HG02943 (cell line): ENCODE data around the gene MMD.
"Not testable (repeated sequence)": the region's sequence is repeated elsewhere in the genome, so short reads cannot be mapped to it uniquely, and the experiment has no call there.

Source experiments
- ATAC-seq: cut with Tn5 transposase; IDR thresholded peaks from one replicate; pipeline ENCODE4 v1.9.1; 2021; ENCODE audit warnings: mild to moderate bottlenecking, low read depth, moderate library complexity; ENCODE audit not compliant: unreplicated experiment

The MMD gene, protein sequence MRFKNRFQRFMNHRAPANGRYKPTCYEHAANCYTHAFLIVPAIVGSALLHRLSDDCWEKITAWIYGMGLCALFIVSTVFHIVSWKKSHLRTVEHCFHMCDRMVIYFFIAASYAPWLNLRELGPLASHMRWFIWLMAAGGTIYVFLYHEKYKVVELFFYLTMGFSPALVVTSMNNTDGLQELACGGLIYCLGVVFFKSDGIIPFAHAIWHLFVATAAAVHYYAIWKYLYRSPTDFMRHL

DNA sequence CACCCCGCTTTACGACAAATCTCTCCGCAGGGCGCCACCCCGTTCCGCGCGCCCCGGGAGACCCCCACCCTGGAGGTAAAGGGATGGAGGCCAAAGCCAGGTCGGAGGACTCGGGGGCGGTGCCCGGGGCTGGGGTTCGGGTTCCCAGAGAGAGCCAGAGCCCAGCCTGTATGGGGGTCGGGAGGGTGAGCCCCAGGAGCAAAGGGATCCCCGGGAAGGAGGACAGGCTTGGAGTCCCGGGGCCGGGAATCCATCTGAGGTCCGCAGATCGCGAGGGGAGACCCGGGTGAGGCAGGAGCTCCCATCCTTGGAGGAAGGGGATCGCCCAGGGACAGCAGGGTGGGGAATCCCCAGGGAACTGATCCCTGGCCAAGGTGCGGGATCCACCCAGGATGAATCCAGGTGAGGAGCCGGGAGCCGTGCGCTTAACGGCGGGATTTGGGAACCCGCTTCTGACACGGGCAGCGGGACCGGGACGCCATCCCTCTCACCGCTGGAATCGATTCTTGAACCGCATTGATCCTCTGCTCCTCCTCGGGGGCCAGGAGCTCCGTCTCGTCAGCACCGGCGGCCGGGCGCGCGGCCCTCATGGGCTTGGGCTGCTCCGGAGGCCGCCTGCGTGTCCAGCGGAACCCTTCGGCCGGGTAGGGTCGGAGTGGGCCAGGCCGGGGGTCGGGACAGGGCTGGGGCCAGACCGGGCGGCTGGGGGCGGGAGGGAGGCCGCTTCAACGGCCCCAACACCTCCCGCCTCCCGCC is at the start of gene MMD:
Gene MMD, minus strand, starts transcription at position 657 of the 756 bp plus-strand sequence. Its CDS starts 140 bp downstream, at position 517.
- ATAC-seq = peak; percentile 26

DNA sequence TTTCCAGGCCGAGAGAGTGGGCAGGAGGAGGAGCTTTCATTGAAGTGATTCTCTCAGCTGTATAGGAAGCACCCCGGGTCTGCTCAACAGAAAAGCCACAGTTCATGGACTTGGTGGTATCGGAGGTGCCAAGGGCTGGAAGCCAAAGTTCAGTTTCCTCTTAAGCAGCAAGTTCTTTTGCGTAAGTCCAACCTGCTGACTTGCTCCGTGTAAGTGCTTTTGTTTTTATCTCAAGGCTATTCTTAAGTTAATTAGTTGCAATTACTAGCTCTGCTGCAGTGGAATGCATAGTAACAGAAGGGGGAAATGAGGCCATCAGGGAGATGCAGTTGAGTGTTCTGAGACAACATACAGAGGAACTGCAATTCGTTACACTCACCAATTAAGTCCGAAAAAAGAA is 45.0 kb upstream of the MMD start:
- ATAC-seq = no peak

DNA sequence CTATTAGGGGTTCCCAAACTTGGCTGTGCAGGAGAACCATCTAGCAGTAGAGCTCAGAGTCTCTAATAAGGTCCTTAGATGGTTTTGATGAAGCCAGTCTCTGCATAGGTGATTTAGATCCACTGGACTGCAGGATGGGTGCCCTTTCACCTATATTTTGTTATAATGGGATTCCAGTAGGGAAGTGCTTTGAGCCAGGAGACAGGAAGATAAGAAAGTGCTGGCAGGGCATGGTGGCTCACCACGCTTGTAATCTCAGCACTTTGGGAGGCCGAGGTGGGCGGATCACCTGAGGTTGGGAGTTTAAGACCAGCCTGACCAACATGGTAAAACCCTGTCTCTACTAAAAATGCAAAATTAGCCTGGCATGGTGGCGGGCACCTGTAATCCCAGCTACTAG is 44.1 kb upstream of the MMD start:
- not testable (repeated sequence) for ATAC-seq

DNA sequence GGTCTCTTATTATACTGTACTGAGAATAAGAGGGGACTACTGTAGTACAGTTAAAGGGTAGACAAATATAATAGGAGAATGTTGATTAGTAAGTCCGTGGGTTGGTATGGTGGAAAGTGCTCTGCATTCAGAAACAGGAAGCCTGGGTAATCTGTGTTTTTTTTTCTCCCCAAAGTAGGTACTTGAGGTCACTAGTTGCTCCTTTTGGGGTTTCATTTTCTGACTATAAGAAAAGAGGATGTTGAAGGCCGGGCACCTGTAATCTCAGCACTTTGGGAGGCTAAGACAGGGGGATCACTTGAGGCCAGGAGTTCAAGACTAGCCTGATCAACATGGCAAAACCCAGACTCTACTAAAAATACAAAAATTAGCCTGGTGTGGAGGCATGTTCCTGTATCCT is 42.0 kb upstream of the MMD start:
- ATAC-seq = no peak

DNA sequence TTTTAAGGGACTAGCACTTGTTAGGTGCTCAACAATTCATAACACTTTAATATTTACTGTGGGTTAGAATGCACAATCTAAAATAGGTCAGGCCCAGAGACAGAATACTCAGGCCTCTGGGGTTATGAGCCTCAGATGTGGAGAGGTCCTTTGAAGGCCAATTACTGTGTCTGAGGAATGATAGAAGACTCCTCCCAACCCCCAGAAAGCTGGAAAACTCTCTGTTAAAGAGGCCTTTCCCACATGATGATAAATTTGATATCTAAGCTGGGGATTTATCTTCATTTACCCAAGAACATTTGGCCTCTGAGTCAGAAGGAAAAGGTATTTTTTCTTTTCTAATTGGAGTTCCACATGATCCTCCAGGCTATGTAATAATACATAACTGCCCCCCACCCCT is 41.1 kb upstream of the MMD start:
- ATAC-seq = no peak

DNA sequence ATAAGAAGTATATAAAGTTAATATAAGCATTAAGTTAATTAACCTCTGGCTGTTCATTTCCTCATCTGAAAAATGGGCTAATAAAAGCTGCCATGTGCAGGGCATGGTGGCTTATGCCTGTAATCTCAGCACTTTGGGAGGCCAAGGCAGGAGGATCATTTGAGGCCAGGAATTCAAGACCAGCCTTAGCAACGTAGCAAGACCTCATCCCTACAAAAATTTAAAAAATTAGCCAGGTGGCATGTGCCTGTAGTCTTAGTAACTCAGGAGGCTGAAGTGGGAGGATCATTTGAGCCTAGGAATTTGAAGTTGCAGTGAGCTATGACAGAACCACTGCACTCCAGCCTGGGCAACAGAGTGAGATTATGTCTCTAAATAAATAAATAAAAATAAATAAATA is 40.6 kb upstream of the MMD start:
- no peak for ATAC-seq

DNA sequence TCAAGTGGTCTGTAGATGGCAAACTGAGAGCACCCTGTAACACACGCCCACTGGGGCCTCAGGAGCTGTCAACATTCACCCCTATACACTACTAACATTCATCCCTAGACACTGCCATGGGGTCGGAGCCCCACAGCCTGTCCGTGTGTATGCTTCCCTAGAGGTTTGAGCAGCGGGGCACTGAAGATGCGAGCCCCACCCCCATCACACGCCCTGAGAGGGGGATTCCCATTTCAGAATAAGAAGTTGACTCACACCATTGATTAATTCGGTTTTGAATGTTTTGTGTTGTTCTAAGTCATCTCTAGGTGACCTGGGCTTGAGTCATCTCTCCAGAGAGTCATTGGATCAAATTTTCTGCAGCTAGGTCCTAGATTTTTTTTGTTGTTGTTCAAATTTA is 37.3 kb upstream of the MMD start:
- no peak for ATAC-seq

DNA sequence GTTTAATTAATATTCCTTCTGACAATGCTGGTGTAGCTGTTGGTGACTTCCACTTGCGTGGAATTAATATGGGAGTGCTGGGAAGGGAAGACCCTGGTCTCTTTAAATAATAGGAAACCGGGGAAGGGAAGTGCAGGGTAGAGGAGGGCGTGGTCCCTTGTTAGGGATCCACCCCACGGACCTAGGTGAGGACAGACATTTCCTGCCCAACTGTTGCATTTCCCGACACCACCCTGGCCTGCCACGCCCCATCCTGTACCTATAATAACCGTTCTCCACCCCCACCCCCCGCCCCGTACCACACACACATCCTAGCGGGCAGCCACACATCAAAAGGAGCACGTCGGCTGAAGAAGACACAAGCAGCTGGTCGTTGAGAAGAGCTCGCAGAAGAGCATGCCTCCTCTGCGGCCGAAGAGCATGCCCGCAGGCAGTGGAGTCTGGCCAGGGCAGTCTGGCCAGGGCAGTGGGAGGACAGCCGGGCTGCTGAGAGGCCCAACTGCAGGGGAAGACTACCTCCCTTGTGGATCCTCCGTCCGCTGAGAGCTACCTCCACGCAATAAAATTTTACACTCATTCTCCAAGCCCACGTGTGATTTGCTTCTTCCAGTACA is 36.8 kb upstream of the MMD start:
- ATAC-seq = no peak

DNA sequence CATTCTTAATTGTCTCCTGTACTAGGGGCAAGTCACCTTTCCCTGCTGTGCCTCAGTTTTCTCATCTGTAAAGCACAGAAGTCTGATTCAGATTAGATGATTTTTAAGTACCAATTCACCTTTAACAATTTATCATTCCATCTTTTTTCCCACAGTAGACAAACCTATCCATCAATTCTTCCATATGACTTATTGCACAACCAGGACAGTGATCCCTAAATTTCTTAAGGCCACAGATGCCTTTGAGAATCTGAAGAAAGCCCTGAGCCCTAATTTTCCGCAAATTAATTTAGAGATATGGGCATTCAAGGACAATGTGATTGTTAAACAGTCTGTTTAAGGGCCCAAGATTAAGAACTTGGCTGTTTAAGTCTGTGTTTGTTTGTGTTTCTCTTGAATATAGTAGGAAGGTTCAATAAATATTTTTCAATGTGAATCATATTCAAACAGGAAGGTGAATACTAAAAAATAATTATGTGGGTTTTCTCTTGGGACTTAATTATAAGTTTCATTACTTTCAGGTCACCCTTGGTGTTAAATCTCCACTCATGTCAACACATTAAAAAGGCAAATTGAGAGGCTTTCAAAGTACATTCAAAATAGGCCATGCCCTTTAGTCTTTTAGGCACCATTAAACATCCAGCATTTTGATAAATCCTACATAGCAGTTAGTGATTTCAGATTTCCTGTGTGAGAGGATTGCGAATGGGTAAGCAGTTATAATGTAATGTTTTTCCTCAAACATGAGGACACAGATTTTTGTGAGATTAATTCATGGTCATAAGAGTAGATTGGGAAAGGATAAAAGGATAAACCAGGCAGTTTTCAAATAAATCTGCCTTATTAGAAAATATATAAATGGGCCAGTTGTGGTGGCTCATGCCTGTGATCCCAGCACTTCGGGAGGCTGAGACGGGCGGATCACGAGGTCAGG is 34.9 kb upstream of the MMD start:
- no peak for ATAC-seq

DNA sequence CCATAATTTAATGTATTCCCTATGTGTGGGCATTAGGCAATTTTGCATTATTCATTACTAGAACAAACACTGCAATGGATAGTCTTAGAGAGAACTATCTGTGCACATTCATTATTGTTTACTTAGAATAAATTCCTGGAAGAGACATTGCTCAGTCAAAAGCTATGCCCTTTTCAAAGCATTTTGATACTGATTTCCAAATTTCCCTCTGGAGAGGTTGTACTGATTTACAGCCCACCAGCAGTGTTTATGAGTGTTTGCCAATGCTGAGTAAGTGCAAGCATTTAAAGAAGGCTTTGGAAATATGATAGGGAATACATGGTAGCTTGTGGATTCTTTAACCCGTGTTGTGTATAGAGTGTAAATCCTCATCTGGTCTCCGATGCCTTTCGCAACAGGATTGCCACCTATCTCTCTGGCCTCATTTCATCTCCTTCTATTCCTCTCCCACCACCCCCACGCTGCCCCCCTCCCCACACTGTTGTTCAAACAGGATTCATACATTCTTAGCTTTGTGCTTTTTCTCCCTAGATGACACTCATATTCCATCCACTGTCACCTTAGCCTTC is 33.4 kb upstream of the MMD start:
- ATAC-seq = no peak

DNA sequence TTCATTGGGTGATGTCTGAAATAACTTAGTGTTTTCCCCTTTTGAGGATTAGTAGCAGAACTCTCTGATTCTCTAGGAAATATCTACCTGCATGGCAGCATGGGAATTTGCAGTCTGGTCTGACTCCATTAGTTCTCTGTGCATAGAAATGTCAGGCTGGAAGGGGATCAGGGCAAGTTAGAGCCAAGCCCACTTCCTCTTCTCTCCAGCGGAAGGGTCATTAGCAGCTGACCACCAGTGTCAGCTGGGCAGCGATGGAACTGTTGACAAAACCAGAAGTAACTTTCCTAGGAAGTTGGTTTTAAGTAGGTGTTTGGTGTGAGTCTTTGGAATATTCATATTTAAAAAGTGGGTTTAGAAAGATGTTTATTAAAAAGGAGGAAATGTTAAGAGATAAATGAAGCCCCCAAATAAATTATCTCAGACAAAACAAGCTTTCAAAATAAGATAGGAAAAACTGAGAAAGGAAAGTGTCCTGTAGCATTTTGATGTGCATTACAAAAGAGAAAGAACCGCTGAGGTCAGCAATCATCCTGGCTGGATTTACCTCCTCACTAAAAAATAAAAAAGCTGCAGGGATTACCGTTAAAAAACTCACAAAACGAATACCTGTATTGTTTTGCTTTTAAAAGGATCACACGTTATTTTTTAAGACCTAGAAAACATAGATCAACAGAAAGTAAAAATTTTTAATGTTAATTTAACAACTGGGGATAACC is 32.4 kb upstream of the MMD start:
- no peak for ATAC-seq

DNA sequence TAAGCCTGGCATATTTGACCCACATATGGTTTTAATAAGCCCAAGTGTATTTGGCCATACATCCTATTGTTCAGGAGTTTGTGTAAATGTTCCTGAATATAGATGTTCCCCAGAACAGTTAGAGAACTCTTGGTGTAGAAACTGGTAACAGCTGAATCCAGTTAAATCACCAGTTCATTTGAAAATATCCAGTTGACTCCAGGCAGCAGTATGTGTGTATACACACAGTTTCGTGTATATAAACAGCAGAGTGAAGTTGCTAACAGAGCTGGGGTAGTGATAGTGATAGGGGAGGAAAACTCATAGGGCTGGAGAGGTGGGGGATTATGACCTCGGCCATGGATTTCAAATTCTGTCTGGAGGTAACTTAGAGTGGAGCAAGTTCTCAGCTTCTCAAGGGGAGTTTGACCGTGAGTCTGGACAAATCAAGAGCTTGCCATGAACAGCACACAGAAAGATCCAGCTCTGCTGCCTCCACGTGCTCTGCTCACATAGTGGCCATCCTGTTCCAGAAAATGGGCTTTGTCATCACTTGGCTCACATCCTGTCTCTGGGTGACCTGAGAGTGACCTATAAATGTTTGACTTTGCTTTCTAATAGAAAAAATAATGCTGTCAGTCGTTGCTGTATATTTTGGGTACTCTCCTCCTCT is 30.6 kb upstream of the MMD start:
- ATAC-seq = no peak

DNA sequence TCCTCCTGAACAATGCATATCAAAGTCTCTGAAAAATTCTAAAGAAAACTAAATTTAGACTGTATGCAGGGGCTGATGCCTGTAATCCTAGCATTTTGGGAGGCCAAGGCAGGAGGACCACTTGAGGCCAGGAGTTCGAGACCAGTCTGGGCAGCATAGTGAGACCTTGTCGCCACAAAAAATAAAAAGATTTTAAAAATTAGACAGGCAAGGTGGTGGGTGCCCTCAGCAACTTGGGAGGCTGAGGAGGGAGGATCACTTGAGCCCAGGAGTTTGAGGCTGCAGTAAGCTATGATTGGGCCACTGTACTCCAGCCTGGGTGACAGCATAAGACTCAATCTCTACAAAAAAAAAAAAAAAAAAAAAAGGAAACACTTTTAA is 30.1 kb upstream of the MMD start:
- no peak for ATAC-seq

DNA sequence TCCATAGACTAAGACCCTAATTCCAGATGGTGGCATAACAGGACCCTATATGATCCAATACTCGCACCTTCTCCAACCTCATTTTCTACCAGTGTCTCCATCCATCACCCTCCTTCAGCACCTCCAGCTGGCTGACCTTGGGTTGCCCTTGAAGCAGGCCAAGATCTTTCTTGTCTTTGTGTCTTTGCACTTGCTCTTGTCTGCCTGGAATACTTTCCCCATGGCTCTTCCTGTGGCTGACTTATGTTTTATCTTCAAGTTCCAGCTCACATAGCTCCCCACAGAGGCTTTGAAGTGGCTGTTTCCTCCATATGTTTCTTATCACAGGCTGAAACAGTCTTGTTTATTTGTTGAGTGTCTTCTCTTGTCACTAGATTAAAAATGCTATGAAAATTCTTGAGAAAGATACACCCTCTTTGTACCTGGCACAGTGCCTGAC is 29.6 kb upstream of the MMD start:
- ATAC-seq = no peak

DNA sequence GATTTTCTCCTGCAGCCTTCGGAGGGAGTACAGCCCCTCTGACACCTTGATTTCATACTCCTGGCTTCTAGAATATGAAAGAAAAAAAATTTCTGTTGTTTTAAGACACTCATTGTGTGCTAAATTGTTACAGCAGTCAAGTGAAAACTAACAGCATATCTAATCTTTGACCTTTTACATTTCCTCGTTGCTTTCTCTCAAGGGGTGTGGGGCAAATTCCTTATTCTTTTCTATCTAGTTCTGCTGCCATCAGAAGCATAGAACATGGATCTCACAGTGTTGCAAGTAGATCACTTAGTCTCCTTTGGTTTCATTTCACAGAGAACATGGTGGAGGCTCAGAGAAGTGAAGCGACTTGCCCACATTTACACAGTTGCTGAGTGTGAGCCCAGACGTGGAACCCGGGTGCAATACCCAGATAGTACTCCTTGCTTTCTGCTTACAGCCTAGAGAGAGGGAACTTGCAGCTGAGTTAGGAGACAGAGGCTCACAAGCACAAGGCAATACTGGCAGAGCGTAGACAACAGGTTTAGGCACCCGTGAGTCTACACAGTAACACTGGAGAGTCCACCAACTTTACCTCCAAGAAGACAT is 28.7 kb upstream of the MMD start:
- ATAC-seq = no peak

DNA sequence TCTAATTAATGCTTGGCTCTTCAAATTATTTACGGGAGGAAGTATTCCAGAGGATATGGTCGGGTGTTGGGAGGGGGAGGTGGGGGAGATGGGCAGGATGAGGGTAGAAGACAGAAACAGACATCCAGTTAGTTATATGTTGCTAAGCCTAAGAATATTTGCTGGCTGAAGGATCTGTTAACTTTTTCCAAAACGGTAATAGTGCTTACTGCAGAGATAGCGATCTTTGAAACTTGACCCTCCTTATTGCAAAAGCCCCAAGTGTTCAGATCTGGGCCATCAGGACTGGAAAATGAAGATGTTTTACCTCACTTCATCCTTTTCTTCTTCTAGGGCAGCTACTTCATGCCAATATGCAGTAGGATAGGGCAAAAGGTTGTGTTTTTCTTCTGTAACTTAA is 27.0 kb upstream of the MMD start:
- no peak for ATAC-seq

DNA sequence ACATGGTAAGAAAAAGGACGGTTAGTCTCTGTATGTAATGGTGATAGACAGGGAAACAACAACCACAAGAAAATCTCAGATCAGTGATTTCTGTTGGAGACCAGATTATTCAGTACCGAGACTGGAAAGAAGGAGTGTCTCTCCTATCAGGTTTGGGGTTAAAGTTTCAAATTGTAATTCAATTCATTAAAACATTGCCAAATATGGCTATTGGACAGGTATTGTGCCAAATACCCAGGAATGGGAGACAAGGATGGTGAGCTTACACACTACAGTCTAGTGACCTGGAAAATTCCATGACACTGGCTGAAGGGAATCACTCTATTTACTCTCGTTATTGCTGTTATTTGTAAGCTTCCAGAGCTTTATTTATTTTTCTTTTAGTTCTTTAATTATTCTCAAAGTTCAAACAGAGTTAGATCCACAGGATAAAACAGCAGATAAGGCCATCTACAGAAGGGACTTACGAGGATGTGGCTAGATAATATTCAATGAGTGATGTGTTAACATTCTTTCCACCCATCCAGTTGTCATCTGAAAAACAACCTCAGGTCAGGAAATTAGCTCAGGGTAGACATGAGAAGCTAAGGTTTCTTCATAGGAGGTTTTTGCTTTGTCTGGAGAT is 25.1 kb upstream of the MMD start:
- no peak for ATAC-seq

DNA sequence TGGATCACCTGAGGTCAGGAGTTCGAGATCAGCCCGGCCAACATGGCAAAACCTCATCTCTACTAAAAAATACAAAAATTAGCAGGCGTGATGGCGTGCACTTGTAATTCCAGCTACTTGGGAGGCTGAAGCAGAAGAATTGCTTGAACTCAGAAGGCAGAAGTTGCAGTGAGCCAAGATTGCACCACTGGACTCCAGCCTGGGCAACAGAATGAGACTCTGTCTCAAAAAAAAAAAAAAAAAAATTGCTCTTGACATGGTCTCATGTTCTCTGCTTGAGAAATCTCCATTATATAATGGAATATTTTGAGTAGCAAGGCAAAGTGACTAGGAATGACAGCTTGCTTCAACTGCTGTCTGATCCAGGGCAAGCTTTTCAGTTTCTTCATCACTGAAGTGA is 24.4 kb upstream of the MMD start:
- ATAC-seq = not testable (repeated sequence)
